Hepatocyte (in vitro differentiated cells): ENCODE measurements around the gene TCF19. TPM values are rescaled to one million over a fixed set of nuclear protein-coding genes. Genes with fewer than 3 reads are reported as not detected.
A peak's percentile ranks its signal among the peaks of the same experiment; 100 is the strongest.

Experiments
- DNase-seq: peaks from one replicate; pipeline ENCODE4 v3.0.0-alpha.2; 2016; ENCODE audit warnings: low spot score
- H2AFZ ChIP-seq: fragments of 200-600 bp; sonication (generic); 2 replicates; pipeline ENCODE4 v1.6.0; 2016; ENCODE audit warnings: antibody characterized with exemption, mild to moderate bottlenecking
- H3K27ac ChIP-seq: fragments of 200-600 bp; sonication (generic); 2 replicates; pipeline ENCODE4 v1.5.1; 2016; ENCODE audit warnings: mild to moderate bottlenecking
- H3K27me3 ChIP-seq: fragments of 200-600 bp; sonication (generic); 2 replicates; pipeline ENCODE4 v1.6.1; 2016
- H3K36me3 ChIP-seq: fragments of 200-600 bp; sonication (generic); replicated peaks from 2 replicates; pipeline ENCODE4 v1.5.1; 2016; ENCODE audit warnings: low read depth; ENCODE audit not compliant: insufficient read depth
- H3K4me1 ChIP-seq: fragments of 200-600 bp; sonication (generic); 2 replicates; pipeline ENCODE4 v1.5.1; 2016; ENCODE audit warnings: mild to moderate bottlenecking, moderate library complexity; ENCODE audit not compliant: insufficient read depth
- H3K4me2 ChIP-seq: fragments of 200-600 bp; sonication (generic); 2 replicates; pipeline ENCODE4 v1.6.0; 2016
- H3K4me3 ChIP-seq: fragments of 200-600 bp; sonication (generic); 2 replicates; pipeline ENCODE4 v1.5.1; 2016; ENCODE audit warnings: mild to moderate bottlenecking
- H3K79me2 ChIP-seq: fragments of 200-600 bp; sonication (generic); 2 replicates; pipeline ENCODE4 v1.6.0; 2017; ENCODE audit warnings: mild to moderate bottlenecking
- H3K9me2 ChIP-seq: fragments of 200-600 bp; sonication (generic); replicated peaks from 2 replicates; pipeline ENCODE4 v1.6.0; 2017; ENCODE audit warnings: mild to moderate bottlenecking; ENCODE audit not compliant: insufficient read depth
- H3K9me3 ChIP-seq: fragments of 200-600 bp; sonication (generic); 2 replicates; pipeline ENCODE4 v1.5.1; 2016; ENCODE audit warnings: low read depth, mild to moderate bottlenecking
- H4K20me1 ChIP-seq: fragments of 200-600 bp; sonication (generic); 2 replicates; pipeline ENCODE4 v1.6.0; 2016; ENCODE audit warnings: mild to moderate bottlenecking; ENCODE audit not compliant: insufficient read depth, poor library complexity, severe bottlenecking
- EZH2 ChIP-seq: fragments of 200-600 bp; sonication (generic); IDR thresholded peaks from 2 replicates; pipeline ENCODE4 v1.6.1; 2016; ENCODE audit warnings: antibody characterized with exemption, mild to moderate bottlenecking, borderline replicate concordance
- EZH2phosphoT487 ChIP-seq: fragments of 200-600 bp; sonication (generic); IDR thresholded peaks from one replicate; pipeline ENCODE4 v1.6.1; 2018; ENCODE audit warnings: antibody characterized with exemption, mild to moderate bottlenecking, low read depth, moderate library complexity; ENCODE audit not compliant: unreplicated experiment, severe bottlenecking
- whole genome bisulfite sequencing: methylation state at CpG from one replicate; pipeline ENCODE4 v1.1.6; 2016; ENCODE audit warnings: low lambda C conversion rate; ENCODE audit errors: missing lambda C conversion rate; 5-methylcytosine and 5-hydroxymethylcytosine counted together
- polyA plus RNA-seq: library from polyadenylated mRNA; unstranded; fragments of >200 nt; fragmentation: Nextera tagmentation; extraction: Ambion mirVana; gene quantifications from 2 replicates; pipeline ENCODE4 v1.2.1, GENCODE V29; 2016
- total RNA-seq: library from RNA; depleted of rRNA; stranded (reverse); fragments of >200 nt; gene quantifications from 2 replicates; pipeline ENCODE4 v1.2.3, GENCODE V29; 2014
- TF ChIP-seq, protein P1 (sequence below): fragments of 200-600 bp; sonication (generic); IDR thresholded peaks from 2 replicates; pipeline ENCODE4 v1.5.1; 2016; ENCODE audit warnings: antibody characterized with exemption, mild to moderate bottlenecking; ENCODE audit not compliant: poor library complexity

Gene TCF19
- total and polyA plus RNA-seq, 2 experiments from 2014 or later, result 5.0 to 6.3 TPM

DNA sequence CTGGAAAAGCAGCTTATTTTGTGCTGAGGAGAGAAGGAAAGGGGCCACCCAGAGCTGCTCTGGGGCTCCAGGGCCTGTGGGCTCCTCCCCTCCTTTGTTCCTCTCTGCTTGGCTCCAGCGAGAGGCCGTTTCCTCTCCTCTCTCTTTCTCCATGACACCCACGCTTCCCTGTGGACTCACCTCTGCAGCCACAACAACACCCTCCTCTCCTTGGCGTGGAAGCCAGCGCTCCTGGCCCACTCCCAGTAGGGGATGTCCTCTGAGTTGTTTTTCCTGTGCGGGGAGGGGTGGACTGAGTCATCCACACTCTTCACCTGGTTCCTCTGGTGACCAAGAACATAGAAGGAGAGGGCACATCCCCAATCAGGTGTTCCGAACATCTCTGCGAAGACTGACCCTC lies 33.2 kb upstream of the TCF19 start:
- Histone ChIP-seq H3K4me2 (no peak overlapping the region), H2AFZ (no peak overlapping the region), H3K27me3 (no peaks in the 10 kb centered on the region), H3K27ac (no peak overlapping the region), H4K20me1 (no peaks in the 10 kb centered on the region), H3K79me2 (no peaks in the 10 kb centered on the region), H3K36me3 (no peaks in the 10 kb centered on the region), H3K9me3 (no peaks in the 10 kb centered on the region), H3K4me1 (peaks cover 9% of the 10 kb centered on the region), H3K9me2 (no peaks in the 10 kb centered on the region), H3K4me3 (no peak overlapping the region)
- no peak for DNase-seq
- 77% methylated on average over 8 of the region's 8 CpGs for WGBS
- TF ChIP-seq EZH2, result no peak
- TF ChIP-seq, protein P1, sequence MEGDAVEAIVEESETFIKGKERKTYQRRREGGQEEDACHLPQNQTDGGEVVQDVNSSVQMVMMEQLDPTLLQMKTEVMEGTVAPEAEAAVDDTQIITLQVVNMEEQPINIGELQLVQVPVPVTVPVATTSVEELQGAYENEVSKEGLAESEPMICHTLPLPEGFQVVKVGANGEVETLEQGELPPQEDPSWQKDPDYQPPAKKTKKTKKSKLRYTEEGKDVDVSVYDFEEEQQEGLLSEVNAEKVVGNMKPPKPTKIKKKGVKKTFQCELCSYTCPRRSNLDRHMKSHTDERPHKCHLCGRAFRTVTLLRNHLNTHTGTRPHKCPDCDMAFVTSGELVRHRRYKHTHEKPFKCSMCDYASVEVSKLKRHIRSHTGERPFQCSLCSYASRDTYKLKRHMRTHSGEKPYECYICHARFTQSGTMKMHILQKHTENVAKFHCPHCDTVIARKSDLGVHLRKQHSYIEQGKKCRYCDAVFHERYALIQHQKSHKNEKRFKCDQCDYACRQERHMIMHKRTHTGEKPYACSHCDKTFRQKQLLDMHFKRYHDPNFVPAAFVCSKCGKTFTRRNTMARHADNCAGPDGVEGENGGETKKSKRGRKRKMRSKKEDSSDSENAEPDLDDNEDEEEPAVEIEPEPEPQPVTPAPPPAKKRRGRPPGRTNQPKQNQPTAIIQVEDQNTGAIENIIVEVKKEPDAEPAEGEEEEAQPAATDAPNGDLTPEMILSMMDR, result no peak

DNA sequence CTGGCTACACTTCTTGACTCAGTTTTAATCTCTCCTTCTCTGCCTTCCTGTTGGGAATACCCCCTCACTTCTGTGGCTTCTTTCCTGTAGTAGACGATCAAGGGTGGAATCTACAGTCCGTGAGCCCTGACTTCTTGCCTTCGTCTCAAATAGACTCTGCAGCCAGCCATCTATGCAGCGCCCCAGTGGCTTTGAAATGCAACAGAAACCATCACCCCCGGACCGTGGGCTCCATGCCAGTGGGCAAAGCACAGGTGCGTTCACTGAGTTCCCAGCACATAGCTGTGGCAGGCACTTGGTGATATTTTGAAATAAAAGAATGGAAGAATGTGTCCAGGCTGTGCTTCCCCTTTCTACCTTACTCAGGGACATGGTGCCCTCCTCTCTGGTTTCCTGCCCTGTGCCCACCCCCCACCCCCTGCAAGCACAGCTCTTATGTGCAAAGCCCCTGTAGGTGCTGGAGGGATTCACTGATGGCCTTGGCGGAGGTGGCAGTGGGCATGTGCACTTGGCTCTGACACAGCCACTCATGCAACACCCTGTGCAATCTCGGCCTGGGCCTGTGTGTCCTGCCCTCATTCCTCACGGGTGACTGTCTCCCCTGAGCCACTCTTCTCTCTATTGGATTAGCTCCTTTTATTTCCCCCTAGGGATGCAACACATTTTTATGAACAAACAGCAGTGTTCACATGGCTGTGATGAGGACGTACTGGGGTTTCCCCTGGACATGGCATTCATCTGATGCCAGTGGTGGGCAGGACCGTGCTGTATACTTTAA lies 32.6 kb upstream of the TCF19 start:
- WGBS, result 82% methylated on average over 12 of the region's 12 CpGs
- no peak for DNase-seq
- Histone ChIP-seq H3K36me3 (no peaks in the 10 kb centered on the region), H3K27me3 (no peaks in the 10 kb centered on the region), H3K4me2 (no peak overlapping the region), H3K79me2 (no peaks in the 10 kb centered on the region), H2AFZ (no peak overlapping the region), H4K20me1 (no peaks in the 10 kb centered on the region), H3K9me2 (no peaks in the 10 kb centered on the region), H3K4me1 (peaks cover 9% of the 10 kb centered on the region), H3K9me3 (no peaks in the 10 kb centered on the region), H3K27ac (no peak overlapping the region), H3K4me3 (no peak overlapping the region)
- TF ChIP-seq EZH2phosphoT487 (no peak), EZH2 (no peak)
- TF ChIP-seq, protein P1, result no peak

DNA sequence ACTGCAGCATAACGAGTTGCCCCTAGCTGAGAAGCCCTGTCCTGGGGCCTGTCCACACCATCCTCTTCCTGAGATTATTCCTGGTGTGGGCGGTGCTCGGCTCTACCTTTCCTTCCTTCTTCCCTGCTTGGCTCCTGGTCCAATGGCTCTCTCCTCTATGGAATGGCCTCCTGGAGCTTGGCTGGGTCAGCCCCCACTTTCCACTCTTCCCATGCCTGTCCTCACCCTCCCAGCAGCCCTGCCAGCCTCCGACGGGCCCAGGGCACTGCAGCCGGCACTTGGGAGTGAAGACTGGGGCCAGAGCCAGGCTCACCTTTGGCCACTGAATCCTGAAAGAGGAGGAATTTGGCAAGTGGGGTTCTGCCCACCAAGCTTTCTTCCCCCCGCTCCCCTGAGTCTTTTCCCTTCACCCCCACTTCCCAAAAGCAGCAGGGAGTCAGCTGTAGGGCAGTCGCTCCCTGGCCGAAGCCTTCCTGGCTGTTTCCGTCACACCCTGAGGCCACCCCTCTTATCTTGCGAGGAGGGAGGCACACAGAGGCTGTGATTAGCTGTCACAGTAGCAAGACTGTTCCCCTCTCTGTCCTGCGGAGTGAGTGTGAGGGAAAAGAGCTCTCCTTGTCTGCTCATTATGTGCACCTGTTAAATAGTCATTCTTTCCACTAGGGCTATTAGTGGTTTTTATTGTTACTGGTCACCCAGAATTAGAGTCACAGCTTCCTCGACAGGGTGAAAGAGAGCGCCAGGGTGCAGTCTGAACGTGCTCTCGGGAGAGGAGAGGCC lies 31.8 kb upstream of the TCF19 start:
- DNase-seq, result peak; percentile 42
- Histone ChIP-seq H3K4me1 (peaks cover 9% of the 10 kb centered on the region), H3K27ac (peak overlapping the region; percentile 61), H3K27me3 (no peaks in the 10 kb centered on the region), H3K36me3 (no peaks in the 10 kb centered on the region), H3K9me3 (no peaks in the 10 kb centered on the region), H2AFZ (no peak overlapping the region), H3K9me2 (no peaks in the 10 kb centered on the region), H3K79me2 (no peaks in the 10 kb centered on the region), H3K4me3 (no peak overlapping the region), H3K4me2 (no peak overlapping the region), H4K20me1 (no peaks in the 10 kb centered on the region)
- WGBS, result 67% methylated on average over 15 of the region's 16 CpGs
- TF ChIP-seq, protein P1, result no peak
- no peak for TF ChIP-seq EZH2
- TF ChIP-seq EZH2phosphoT487, result no peak
